HG03342 (cell line): ENCODE data around the gene FAM234A.
"Not testable (repeated sequence)": the region's sequence is repeated elsewhere in the genome, so short reads cannot be mapped to it uniquely, and the experiment has no call there.

Experiments used
- ATAC-seq: cut with Tn5 transposase; IDR thresholded peaks from one replicate; pipeline ENCODE4 v1.9.1; 2021; ENCODE audit warnings: mild to moderate bottlenecking, moderate library complexity; ENCODE audit not compliant: unreplicated experiment

Gene FAM234A

GRCh38 chr16:264440-264951 lies 29.9 kb downstream of the FAM234A start:
- ATAC-seq = no peak

- no peak for ATAC-seq
These were observed 30.4 kb downstream of the FAM234A start for GRCh38 chr16:265002-265529.

- no peak for ATAC-seq
These were observed 31.1 kb downstream of the FAM234A start for GRCh38 chr16:265711-266110.

- ATAC-seq = no peak
These were observed 31.9 kb downstream of the FAM234A start for GRCh38 chr16:266258-267164.

- ATAC-seq = not testable (repeated sequence)
These were observed 32.9 kb downstream of the FAM234A start for GRCh38 chr16:267562-267961.

GRCh38 chr16:268141-269053 lies 33.8 kb downstream of the FAM234A start:
- no peak for ATAC-seq

GRCh38 chr16:269061-269796 lies 34.6 kb downstream of the FAM234A start:
- no peak for ATAC-seq

- no peak for ATAC-seq
These were observed 36.0 kb downstream of the FAM234A start for GRCh38 chr16:270381-271255.

GRCh38 chr16:272633-273546 lies 38.3 kb downstream of the FAM234A start:
- no peak for ATAC-seq

- ATAC-seq = no peak
These were observed 39.2 kb downstream of the FAM234A start for GRCh38 chr16:273547-274421.

- ATAC-seq = no peak
These were observed 40.5 kb downstream of the FAM234A start for GRCh38 chr16:275041-275641.

GRCh38 chr16:275786-276232 lies 41.2 kb downstream of the FAM234A start, which contains the start of gene RGS11:
Gene RGS11, minus strand, starts transcription at chr16:275944. Its CDS starts 33 bp downstream, at chr16:275911.
- ATAC-seq = no peak

GRCh38 chr16:276426-277077 lies 41.9 kb downstream of the FAM234A start:
- ATAC-seq = no peak

GRCh38 chr16:278863-279366 lies 44.3 kb downstream of the FAM234A start:
- no peak for ATAC-seq

GRCh38 chr16:279531-279930 lies 44.9 kb downstream of the FAM234A start:
- ATAC-seq = no peak

GRCh38 chr16:280005-280460 lies 45.4 kb downstream of the FAM234A start:
- no peak for ATAC-seq
